GM12874 (cell line): ENCODE data around the gene ARL16.

Source experiments
- CTCF ChIP-seq: IDR thresholded peaks from 2 replicates; pipeline ENCODE4 v1.5.1; 2011; ENCODE audit warnings: low read depth, mild to moderate bottlenecking, control low read depth, low read length, moderate library complexity; ENCODE audit not compliant: insufficient read depth

Gene ARL16

GRCh38 chr17:81690549-81690948, 7.0 kb upstream of the ARL16 start:
- TF ChIP-seq CTCF, result no peak

DNA sequence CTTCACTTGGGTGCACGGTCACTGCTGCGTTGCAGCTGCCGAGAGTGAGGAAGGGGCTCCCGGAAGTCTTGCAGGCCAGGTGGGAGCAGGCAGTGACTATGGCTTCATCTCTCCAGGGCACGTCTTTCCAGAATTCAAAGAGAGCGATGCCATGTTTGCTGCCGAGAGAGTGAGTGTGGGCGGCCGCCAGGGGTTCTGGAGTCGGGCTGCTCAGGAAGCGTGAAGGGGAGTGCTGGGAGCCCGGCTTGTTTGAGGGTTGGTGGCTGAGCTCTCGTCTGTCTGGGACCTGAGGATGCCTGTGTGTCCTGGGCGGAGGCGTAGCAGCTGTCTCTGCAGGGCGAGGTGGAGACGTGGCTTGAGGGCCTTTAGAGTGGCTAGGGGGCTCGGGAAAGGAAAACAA, 6.5 kb upstream of the ARL16 start:
- TF ChIP-seq CTCF, result no peak

- TF ChIP-seq CTCF, result no peak
Observed at GRCh38 chr17:81688616-81689015, 5.0 kb upstream of the ARL16 start.

GRCh38 chr17:81687770-81688541, 4.4 kb upstream of the ARL16 start:
- TF ChIP-seq CTCF, result no peak

DNA sequence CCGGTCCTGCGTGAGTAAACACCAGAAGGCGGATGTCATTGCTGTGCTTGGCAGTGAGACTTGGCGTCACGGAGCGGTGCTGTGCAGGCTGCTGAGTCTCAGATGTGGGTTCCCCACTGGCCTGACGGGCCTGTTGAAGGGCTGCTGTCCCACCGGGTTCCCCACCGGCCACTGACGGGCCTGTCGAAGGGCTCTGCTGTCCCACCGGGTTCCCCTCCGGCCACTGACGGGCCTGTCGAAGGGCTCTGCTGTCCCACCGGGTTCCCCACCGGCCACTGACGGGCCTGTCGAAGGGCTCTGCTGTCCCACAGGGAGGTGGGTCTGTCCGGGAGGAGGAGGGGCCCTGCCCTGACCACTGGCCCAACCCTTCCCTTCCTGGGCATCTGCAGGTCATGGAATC, 3.0 kb upstream of the ARL16 start:
- no peak for TF ChIP-seq CTCF

GRCh38 chr17:81685108-81685507, 1.5 kb upstream of the ARL16 start:
- no peak for TF ChIP-seq CTCF

DNA sequence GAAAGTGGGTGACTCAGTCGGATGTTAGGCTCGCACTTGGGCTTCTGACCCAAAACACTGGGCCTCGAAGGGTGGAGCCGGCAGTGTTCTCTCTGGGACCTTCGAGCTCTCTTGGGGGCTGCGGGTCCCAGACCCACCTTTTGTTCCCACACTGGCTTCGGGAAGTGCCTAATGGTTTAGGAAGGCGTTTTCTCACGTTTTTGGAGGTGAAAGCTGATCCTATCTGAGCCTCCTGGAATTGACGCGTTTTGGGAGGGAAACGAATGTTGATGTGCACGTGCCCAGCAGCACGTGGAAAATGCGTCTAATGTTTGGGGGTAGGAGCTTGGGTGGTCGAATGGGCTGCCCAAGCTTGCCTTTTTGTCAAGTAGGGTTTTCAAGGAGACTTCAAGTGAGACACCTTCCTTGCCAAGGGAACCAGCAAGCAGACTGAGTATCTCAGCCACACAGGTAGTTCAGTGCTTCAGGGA, 880 bp upstream of the ARL16 start:
- no peak for TF ChIP-seq CTCF

GRCh38 chr17:81683208-81683583, 401 bp downstream of the ARL16 start:
- no peak for TF ChIP-seq CTCF
